Skin epidermis (tissue), 12 donors: ENCODE measurements around the gene DCC.

Source experiments
- H3K27ac ChIP-seq, 21 experiments: fragments of 200-600 bp; sonication (generic) in 11 of 21; one replicate each; pipeline ENCODE4 v1.5.0; 2020; ENCODE audit warnings: mild to moderate bottlenecking in 3 of 21, inconsistent platforms in 2 of 21, moderate library complexity in 2 of 21
- H3K4me3 ChIP-seq, 7 experiments: fragments of 200-600 bp; sonication (generic) in 2 of 7; one replicate each; pipeline ENCODE4 v1.5.0; 2020; ENCODE audit warnings: inconsistent platforms in 2 of 7, mild to moderate bottlenecking in 2 of 7, moderate library complexity in 1 of 7

DCC gene

DNA sequence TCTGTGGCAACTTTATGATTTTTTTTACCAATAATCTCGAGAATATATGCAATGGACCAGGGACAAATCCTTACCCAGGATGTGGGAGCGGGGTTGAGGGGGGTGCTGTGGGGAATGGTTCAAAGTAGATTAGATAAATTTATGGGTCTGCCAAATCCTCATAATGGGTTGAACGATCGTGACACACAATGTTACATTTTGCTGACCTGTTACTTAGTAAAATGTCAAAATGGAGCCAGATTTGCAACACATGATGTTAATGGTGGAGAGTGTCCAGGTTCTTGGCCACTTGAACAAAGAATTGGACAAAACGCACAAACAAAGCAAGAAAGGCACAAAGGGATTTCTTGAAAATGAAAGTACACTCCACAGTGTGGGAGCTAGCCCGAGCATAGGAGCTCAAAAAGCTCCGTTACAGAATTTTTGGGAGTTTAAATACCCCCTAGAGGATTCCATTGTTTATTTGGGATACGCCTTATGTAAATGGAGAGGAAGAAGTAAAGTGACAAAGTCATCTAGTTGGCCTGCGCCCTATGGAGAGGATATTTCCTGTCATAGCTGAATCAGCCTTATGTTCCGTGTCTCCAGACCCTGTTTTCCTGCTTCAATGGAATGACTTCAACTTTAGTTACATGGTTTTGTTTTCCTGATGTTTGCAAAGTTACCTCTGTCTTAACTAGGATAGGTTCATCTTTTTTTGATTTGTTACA lies 776.0 kb downstream of the DCC start:
- Histone ChIP-seq H3K27ac (no peak overlapping the region), H3K4me3 (no peak overlapping the region)

DNA sequence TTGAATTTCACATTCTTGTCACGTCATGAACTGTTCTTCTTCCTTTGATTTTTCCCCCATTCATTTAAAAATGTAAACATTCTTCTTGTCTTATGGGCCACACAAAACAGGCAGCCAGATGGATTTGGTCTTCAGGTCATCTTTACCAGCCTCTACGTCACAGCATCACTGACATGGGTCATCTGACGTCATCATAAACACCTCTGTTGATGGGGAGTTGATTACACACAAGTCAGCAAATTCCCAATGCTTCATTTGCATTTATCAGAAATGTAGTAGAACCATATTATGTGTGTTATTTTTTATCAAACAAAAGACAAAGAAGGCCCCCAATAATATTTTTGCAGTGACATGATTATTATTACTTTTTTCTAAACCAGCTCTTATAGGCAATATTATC lies 777.9 kb downstream of the DCC start:
- Histone ChIP-seq H3K4me3 (no peak overlapping the region), H3K27ac (no peak overlapping the region)

DNA sequence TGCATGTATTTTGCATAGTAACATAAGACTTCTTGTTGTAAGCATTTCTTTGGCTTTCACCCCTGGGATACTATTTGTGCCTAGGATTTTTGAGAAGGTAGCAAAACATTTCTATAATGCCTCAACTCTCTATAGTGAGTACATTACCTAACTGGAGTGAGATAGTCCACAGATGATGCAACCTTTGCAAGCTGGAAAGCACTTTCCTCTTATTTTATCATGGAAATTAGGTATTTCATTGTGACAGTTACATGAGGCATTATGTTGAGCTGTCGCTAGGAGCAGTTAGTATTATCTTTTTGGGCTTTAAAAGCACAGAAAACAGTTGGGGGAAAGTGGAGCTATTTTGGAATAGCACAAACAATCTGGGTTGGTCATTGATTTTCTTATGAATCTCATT lies 786.2 kb downstream of the DCC start:
- Histone ChIP-seq H3K4me3 (no peak overlapping the region), H3K27ac (no peak overlapping the region)

DNA sequence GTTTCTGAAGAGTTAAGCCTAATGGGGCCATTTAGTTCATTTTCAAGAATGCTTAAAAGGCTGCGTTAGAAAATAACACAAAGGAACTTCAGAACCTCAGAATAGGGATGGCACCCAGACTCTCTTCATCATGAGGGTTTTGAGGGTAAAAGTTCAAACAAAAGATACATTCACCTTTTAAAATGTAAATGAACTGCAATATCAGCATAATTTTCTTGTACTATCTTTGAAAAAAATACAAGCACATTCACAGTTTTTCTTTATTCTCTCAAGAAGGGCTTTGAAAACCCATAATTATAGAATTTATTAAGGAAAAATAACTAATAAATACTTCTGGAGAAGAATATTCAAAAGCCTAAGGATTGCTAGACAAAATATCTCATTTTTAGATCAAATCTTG lies 791.0 kb downstream of the DCC start:
- no peak overlapping the region for H3K27ac ChIP-seq
- H3K4me3 ChIP-seq, result no peak overlapping the region

DNA sequence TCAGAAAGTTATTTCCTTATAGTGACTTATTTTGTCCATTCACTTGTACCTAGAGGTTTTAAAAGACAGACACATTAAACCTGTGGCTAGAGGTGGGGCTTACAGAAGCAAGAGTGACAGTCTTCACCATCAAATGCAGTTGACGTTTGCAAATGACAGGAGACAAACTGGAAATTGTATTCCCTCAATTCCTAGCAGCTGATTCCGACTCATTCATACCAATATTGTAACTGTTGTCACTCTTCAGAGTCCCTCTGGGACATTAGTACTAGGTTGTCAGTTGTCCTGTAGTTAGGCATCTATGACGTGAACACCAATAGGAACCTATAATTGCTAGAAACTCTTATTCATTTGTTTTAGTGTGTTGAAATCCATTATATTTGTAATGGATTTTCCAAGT lies 794.7 kb downstream of the DCC start:
- Histone ChIP-seq H3K27ac (no peak overlapping the region), H3K4me3 (no peak overlapping the region)

DNA sequence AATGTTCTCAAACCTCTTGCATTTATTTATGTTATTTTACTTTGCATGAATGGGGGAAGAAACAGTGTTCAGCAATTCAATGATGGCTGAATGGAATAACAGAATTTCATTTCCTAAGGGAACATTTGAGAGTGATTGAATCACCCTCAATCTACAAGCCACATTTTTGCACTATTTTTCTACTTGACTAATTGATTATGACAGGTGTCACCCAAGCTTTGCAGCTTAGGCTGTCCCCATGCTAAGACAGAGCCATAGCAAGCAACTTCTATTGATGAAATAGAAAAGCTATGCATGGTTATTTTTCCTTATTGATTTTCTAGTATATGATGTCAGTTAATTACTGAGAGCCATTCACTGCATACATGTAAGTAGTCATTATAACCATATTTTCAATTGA lies 795.7 kb downstream of the DCC start:
- H3K4me3 ChIP-seq, result no peak overlapping the region
- H3K27ac ChIP-seq, result no peak overlapping the region

DNA sequence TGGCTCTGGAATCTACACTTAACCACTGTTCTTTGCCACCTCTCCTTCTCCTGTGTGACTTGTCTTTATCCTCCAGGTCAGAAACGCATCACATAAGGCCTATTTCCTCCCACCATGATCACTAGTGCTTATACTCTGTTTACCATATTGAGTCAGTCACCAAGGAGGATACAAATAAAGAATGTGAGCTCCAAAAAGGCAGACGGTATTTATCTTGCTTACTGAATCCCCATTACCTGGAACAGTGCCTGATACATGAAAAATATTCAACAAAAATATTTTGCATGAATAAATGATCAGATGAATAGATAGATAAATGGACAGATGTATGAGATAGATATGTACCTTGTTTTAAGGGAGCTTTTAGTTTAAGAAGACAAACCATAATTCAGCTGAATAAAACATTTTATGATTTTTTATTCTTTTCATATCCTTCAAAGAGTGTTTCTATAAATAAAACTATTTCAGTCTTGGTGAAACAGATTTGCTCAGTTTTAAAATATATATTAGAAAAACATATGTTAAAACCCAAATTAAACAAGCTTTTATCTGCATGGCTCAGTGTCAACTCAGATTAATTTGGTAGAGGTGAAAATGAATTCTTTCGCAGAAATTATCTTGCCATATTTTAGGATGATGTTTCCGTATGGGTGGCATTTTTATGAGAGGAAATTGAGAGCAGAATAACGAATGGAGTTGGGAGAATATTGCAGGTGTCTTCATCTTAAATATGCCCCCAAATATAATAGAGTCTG lies 799.9 kb downstream of the DCC start:
- Histone ChIP-seq H3K27ac (no peak overlapping the region), H3K4me3 (no peak overlapping the region)

DNA sequence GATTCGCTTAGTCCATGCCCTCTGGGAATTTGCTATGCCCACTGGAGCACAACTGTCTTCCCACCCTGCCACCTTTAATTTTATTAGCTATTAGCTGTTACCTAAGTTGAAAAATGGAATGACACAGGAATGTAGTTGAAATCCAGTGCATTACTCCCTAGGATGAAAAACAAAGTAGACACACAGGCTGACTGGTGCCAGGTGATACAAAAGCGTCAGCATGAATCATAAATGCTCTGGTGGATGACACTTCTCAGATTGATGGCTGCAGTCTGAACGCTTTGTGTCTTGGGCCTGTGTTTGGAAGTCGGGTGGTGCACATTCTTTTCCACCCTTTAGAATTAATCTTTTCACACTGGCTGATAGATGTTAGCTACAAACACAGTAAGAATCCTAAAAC lies 802.0 kb downstream of the DCC start:
- H3K27ac ChIP-seq, result no peak overlapping the region

DNA sequence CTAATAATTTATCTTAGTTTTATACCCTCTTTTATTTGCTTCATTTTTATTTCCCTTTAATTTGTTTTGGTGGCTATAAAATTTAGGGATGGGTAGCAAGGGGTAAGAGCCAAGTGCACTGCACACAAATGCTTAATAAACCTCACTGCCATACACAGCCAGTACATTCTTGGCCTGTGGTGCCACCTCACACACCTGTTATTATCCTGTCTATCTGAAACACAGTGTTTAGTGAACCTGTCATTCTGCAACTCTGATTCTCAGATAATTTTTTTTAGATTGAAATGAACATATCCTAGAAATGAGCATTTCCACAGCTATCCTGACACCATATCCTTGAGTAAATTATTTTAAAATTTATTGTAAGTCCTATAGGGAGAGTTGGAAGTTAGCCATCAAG lies 807.5 kb downstream of the DCC start:
- H3K27ac ChIP-seq, result no peak overlapping the region

More for the DNA sequence above, 802.0 kb downstream of the DCC start:
- no peak overlapping the region for H3K4me3 ChIP-seq

DNA sequence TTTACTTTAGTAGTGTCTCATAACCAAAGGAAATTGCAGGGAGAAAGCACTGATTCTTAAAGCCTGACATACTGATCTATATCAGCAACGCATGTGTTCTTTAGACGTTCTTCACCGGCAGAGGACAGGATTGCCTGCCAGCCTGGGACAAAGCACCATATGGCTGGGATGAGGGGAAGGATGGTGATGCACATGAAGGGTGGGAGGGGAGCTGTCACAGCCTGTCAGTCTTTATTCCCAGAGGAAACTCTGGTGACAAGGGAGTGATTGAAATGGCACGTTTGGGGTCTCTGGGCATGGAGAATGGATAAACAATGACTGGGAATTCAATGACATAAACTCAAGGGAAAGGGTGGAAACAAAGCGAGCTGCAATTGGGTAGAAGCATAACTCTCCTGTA lies 808.1 kb downstream of the DCC start:
- H3K4me3 ChIP-seq, result no peak overlapping the region

More for the DNA sequence above, 807.5 kb downstream of the DCC start:
- H3K4me3 ChIP-seq, result no peak overlapping the region

DNA sequence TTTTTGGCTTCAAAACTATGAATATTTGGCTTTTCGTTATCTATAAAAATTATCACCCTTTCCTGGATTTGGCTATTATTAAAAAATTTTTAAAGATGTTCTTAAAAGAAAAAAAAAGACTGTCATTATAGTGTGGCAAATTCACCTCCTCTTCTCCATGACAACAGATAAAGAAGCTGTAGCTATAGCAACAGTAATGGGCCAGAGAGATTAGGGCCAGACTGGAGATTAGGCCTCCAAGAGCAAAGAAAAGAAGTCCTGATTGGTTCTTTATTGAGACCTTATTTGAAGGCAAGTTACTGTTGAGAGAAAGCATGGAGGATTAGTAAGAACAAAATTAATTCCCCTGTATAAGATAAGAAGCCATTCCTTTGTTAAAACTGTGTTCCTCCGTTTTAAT lies 812.5 kb downstream of the DCC start:
- H3K4me3 ChIP-seq, result no peak overlapping the region
- no peak overlapping the region for H3K27ac ChIP-seq

More for the DNA sequence above, 808.1 kb downstream of the DCC start:
- H3K27ac ChIP-seq, result no peak overlapping the region

DNA sequence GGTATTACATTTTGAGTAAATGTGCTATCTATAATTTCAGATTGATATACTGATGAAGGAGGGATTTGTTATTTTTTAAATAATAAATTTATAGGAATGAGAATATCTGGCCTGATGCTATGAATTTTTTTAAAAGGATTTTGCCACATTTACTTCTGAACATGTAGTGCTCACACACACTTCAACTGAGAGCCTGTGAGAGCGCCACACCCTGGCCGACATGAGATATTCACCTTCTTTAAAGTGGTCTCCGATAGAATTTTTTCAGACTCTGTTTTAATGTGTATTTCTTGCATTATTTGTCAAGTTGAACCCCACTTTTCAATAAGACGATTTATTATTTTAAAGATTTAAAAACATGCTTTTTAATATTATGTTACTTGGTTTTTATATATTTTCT lies 813.3 kb downstream of the DCC start:
- Histone ChIP-seq H3K4me3 (no peak overlapping the region), H3K27ac (no peak overlapping the region)

DNA sequence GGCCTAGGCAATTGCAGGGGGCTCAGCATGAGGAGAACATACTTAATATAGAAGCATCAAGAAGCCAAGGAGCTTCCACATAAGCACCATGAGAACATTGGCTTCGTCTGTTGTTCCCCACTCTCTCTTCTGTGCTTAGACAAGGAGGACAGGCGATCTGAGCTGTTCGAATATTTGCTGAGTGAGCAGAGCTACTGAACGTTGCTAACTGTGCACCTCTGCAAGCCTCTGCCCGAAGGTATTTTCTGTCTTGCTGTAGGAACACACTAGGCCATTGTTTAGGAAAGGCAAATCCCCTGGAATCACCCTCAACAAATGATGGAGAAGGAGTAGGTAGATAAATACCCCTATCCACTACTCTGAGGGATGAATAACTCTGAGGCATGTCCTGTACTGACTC lies 813.8 kb downstream of the DCC start:
- no peak overlapping the region for H3K27ac ChIP-seq

DNA sequence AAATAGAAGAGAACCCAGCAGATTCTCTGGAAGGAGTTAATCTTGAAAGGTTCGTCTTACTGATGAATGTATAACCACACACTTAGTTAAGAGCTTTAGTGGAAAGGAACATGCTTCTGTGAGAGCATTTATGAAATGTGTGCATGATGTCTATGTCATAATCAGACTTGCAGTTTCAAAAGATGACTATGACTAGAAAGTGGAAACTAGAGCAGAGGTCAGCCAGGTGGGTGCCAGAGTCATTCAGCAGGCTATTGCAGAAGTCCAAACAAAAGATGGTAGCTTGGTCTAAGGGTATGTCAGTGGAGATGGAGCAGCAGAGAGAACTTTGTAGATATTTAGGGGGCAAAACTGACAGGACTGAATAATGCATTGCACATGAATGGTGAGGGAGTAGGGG lies 825.8 kb downstream of the DCC start:
- Histone ChIP-seq H3K4me3 (no peak overlapping the region), H3K27ac (no peak overlapping the region)

More for the DNA sequence above, 813.8 kb downstream of the DCC start:
- no peak overlapping the region for H3K4me3 ChIP-seq

DNA sequence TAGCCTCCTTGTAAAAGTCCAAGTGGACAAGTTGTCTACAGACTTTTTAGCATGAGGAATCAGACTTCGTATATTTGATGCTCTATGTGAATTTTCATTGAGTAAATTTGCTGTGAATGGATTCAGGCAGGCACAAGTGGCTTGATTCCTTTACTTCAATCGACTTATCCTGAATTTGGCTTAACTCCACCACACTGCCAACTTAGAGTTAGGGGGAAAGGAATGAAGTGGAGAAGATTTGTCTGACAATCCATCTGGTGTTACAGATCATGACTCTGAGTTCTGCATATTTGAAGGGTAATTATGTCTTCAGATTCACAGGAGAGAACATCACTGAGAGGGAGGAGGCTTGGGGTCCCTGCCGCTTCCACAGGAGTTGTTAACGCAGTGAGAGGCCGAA lies 829.3 kb downstream of the DCC start:
- Histone ChIP-seq H3K4me3 (no peak overlapping the region), H3K27ac (no peak overlapping the region)

DNA sequence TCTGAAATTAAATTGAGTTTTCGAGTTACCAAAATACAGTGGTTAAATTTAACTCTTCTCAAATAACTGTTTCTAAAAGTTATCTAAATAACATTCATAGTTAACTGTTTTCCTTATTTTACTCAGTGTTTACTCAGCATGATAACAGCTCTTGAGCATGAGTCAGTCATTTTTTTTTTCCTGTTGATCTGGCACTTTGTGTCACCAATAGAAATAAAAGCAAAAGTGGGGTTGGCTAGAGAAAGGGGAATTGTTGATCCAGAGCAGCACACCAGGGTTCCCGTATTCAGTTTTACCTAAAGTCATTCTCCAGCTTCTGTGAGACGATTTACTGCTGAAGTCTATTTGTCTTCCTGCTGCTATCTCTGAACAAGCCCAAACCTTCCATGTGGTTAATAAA lies 851.6 kb downstream of the DCC start:
- Histone ChIP-seq H3K4me3 (no peak overlapping the region), H3K27ac (no peak overlapping the region)

DNA sequence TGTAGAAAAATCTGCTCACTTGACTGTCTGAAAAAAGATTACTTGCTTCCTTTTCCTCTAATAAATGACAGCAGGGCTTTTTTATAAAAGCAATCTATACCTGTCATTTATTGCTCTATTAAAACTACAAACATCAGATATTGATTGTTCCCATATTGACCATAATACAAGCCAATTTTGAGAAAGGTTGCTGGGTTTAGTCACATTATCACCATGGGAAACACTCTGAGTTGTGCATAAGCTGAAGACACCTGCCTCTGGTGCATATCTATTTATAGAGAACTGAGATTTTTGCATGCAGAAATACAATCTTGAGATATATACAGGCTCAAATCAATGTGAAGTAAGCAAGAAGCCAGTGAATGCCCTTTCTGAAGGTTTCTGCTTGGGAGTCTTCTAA lies 853.9 kb downstream of the DCC start:
- no peak overlapping the region for H3K27ac ChIP-seq
- no peak overlapping the region for H3K4me3 ChIP-seq

DNA sequence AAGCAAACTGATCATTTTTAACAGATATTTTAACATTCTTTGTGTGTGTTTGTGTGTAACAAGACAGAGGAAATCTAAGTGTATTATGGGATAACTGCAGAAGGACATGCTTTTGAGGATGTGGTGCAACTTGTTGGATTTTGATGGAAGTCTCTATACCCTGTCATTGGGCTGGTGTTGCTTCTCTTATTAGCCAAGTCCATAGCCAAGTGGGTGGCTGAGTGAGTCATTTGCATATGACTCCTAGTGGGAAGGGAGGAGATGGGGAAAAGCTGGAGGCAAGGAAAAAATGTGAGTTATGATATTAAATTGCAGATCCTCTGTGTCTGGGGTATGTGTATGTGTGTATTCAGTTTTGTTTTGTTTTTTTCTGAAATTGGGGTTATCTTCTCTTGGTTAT lies 879.9 kb downstream of the DCC start:
- Histone ChIP-seq H3K4me3 (no peak overlapping the region), H3K27ac (no peak overlapping the region)

DNA sequence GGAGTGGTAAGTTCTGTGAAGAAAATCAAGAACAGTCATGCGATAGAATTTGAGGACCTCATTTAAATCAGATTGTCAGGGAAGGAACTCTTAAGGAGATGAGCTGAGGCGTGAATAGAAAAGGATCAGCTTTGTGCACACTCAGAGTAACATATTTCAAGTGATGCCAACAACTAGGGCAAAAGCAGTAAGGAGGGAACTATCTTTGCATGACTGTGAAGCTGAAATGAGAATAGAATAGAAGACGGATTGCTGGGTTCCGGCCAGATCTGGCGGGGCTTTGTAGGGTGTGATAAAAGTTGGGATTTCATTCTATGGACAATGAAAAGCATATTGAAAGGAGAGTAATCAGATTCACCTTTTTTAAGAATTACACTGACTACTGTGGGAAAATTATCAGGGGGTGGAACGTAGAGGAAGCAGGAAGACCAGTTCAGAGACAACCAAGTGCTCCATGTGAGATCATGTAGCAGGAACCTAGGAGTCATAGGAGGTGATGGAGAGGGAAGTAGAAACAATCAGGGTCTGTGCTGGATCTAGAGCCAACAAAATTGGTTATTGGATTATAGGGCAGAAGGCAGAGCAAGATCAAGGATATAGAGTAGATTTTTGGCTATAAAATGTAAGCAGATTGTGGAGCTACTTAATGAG lies 884.3 kb downstream of the DCC start:
- Histone ChIP-seq H3K4me3 (no peak overlapping the region), H3K27ac (no peak overlapping the region)

DNA sequence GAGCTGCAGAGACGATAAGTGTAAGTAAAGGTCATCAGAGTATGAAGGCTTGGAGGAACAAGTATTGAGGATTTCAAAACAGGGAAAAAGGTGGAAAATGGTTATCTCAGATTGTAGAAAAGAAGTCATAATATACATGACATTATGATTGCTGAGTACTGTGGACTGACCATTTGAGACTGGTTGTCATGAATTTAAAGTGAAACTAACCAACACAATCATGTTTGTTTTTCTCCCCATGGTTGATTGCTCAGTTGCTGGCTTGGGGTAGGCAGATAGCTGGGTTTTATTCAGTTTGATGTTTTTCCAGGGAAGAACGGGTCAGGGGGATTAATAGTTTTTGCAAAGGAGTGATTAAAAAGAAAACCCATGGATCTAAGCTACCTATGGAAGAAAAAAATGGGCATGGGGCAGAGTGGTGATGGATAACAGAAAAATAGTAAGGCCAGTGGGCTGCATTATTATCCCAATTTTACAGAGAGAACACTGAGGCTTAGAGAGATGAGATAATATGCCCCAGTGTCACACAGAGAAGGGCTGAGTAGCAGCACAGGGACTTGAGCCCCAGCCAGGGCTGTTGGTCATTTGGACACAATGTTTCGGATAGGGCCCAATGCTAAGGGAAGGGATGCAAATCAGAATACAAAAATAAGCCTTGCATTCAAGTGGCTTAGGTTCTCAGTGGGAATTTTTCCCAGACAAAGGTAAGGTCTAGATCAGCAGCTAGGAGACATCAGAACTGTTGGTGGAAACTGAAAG lies 885.7 kb downstream of the DCC start:
- Histone ChIP-seq H3K27ac (no peak overlapping the region), H3K4me3 (no peak overlapping the region)
